Omental fat pad (tissue), 4 donors: Measurements from ENCODE around the gene LSM14B. TPM values are rescaled to one million over a fixed set of nuclear protein-coding genes. Genes with fewer than 3 reads are reported as not detected.

Experiments used
- ATAC-seq: fragments of 150-250 bp; one replicate; pipeline ENCODE4 v1.9.1; 2016; ENCODE audit warnings: mild to moderate bottlenecking, moderate library complexity; ENCODE audit not compliant: low FRiP score
- DNase-seq: peaks from one replicate; pipeline ENCODE4 v3.0.0-alpha.2; 2019; ENCODE audit warnings: low spot score
- CTCF ChIP-seq, 3 donors: fragments of 450-650 bp; IDR thresholded peaks; one replicate each; pipeline ENCODE4 v1.5.1; 2016 to 2017; ENCODE audit warnings: antibody characterized with exemption in 3 of 3, mild to moderate bottlenecking in 3 of 3, moderate library complexity in 2 of 3
- total RNA-seq, 4 donors: library from RNA; depleted of rRNA; stranded (reverse); fragments of >200 nt; gene quantifications; one replicate each; pipeline ENCODE4 v1.1.0, GENCODE V29; 2016

The LSM14B gene
- total RNA-seq, 4 donors from 2014 or later: 13.1 to 23.8 (median 16.0) TPM

GRCh38 chr20:62177307-62177706 lies 55.0 kb downstream of the LSM14B start:
- no peak for TF ChIP-seq CTCF (IDR thresholded peaks at IDR 0.05)
- ATAC-seq: no peak
- DNase-seq: no peak

GRCh38 chr20:62178316-62179161 lies 56.3 kb downstream of the LSM14B start:
- ATAC-seq: no peak
- DNase-seq: no peak
- no peak for TF ChIP-seq CTCF (IDR thresholded peaks at IDR 0.05)

- TF ChIP-seq CTCF (IDR thresholded peaks at IDR 0.05): no peak
- ATAC-seq (no peak), DNase-seq (no peak)
These were observed 56.9 kb downstream of the LSM14B start for GRCh38 chr20:62179162-62179504.

- TF ChIP-seq CTCF (IDR thresholded peaks at IDR 0.05): no peak
- no peak for ATAC-seq
- DNase-seq: no peak
These were observed 59.5 kb downstream of the LSM14B start for GRCh38 chr20:62181808-62182207.

GRCh38 chr20:62182469-62183425 lies 60.5 kb downstream of the LSM14B start, which contains the start of gene MTG2:
Gene MTG2, plus strand, starts transcription at chr20:62183028. Its CDS starts 10,393 bp downstream, at chr20:62193421.
- ATAC-seq (peak; percentile 94), DNase-seq (peak; percentile 78)
- no peak for TF ChIP-seq CTCF (IDR thresholded peaks at IDR 0.05)

GRCh38 chr20:62183426-62184142 lies 61.3 kb downstream of the LSM14B start:
- TF ChIP-seq CTCF (IDR thresholded peaks at IDR 0.05): no peak
- DNase-seq (no peak), ATAC-seq (no peak)

Other genes with a start within 250 kb of the LSM14B start
- 10 to 100 TPM in 2 of 4 donors, 1 to 10 TPM in 2; 7.1 to 15.9 (median 11.9) TPM for gene TAF4, start 56.6 kb upstream of the LSM14B start, total RNA-seq
- 100 to 1,000 TPM; 345 to 725 (median 409) TPM for gene PSMA7, start 20.9 kb downstream of the LSM14B start, total RNA-seq
- gene SS18L1, start 21.3 kb downstream of the LSM14B start, total RNA-seq: 10 to 100 TPM; 10.3 to 23.4 (median 12.3) TPM
- 10 to 100 TPM; 19.3 to 32.5 (median 26.3) TPM for gene MTG2, start 60.6 kb downstream of the LSM14B start, total RNA-seq
- not detected for gene HRH3, start 97.8 kb downstream of the LSM14B start, total RNA-seq
- 10 to 100 TPM; 24.3 to 35.9 (median 26.3) TPM for gene OSBPL2, start 116.0 kb downstream of the LSM14B start, total RNA-seq
- gene ADRM1, start 180.5 kb downstream of the LSM14B start, total RNA-seq: 100 to 1,000 TPM in 3 of 4 donors, 10 to 100 TPM in 1; 97.7 to 164 (median 111) TPM
- gene LAMA5, start 244.8 kb downstream of the LSM14B start, total RNA-seq: 100 to 1,000 TPM in 1 of 4 donors, 10 to 100 TPM in 3; 45.5 to 115 (median 62.5) TPM